Stimulated activated CD4-positive, alpha-beta T cell treated with anti-CD3 and anti-CD28 coated beads, Interleukin-12 subunit alpha, Interleukin-12 subunit beta, amount 100 ng/mL, for 24 hours (primary cell): ENCODE results near the gene CSRNP3.

ENCODE experiments used
- DNase-seq, 2 experiments: peaks; one replicate each; pipeline ENCODE4 v3.0.0-alpha.2; 2020; ENCODE audit warnings: low read depth in 2 of 2

Gene CSRNP3

GRCh38 chr2:165682546-165682945, 213.0 kb downstream of the CSRNP3 start:
- DNase-seq: no peak

DNA sequence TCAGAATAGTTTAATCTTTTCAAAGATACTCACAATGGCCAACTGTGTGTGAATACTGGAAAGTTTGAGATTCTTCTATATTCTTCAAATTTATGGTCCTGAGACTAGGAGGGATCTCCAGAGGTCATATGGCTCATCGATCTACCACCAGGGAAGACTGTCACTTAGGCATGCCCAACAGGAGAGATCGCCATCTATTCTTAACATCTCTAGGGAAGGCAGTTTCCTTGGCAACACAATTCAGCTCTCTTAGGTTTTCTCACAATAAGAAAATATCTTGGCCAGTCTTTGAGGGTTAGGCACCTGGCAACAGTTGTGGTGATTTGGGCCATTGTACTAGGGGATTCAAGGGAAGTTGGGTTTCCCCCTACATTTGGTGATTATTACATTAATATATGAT, 217.3 kb downstream of the CSRNP3 start:
- DNase-seq: no peak

DNA sequence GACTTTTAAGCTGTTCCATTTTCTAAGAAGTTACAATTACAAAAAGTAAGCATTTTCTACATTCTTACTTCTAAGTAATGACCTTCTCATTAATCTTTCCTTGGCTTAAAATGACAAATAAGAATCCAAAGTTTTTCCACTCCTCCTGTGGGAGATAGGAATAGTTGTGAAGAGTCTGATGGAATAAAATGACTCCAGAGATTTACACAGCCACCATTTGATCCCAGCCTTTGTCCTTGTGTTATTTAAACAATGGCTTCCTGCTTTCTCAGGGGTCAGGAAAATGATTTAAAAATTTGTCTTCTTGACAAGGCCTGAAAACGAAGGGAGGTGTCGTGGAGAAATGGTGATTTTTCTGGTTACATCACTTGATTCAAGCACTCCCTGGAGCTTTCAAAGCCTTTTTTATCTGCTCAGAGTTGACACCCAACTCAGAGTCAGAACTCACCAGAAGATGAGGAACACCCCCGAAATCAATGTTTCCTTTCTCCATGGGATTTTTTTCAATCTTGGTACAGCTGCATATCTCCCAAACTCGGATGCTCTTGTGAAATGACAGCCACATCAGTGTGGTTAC, 218.0 kb downstream of the CSRNP3 start:
- DNase-seq: no peak

DNA sequence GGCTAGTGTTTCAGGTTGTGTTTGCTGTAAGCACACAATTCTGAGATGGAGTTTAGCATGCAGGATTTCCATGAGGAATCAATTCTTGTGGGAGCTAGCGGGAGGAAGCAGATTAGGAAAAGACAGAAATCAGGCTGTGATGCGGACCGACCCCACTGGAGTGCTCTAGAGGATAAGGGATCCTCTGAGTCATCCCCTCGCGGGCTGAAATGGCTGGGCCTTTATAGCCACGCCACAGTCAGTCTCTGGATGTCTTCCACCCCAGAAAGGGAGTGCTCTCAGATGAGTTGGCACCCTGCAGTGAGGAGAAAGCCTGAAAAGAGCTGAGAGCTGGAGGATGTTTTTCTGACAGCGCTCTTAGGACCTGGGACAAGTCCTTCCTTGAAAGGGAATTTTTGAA, 222.1 kb downstream of the CSRNP3 start:
- no peak for DNase-seq

DNA sequence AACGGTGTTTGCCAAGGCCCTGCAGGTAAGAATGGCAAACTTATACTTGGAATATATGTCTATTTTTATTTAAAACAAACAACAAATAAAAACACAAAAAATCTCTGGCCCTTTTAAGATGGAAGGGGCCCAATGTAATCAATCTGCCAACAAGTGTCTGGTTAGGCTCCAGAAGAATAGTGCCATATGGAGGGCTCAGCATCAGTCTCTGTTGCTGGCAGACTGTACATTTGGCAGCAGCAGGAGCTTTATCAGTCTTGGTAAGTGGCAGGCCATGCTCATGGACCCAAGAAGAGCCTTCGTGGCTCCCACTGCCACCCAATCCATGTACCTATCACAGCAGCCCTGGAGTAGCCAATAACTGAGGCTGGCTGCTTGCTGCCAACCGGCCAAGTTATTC, 223.4 kb downstream of the CSRNP3 start:
- no peak for DNase-seq

DNA sequence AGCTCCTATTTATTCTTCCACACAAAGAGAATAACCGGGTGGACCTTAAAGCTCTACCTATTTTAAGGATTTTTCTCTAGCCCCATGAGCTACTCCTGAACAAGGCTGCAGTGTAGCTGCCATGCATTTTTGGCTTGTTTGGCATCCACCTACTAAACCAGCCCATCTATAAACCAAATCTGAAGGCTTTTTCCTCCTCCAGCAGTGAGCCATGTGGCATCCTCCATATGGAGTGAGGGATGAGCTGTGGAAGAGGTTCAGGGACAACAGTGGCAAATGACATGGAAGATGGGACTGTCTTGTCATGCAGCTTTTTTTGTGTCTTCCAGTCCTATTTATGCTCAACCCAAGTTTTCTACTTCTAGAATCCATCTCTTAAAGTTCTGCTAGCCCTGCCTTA, 224.3 kb downstream of the CSRNP3 start:
- no peak for DNase-seq

DNA sequence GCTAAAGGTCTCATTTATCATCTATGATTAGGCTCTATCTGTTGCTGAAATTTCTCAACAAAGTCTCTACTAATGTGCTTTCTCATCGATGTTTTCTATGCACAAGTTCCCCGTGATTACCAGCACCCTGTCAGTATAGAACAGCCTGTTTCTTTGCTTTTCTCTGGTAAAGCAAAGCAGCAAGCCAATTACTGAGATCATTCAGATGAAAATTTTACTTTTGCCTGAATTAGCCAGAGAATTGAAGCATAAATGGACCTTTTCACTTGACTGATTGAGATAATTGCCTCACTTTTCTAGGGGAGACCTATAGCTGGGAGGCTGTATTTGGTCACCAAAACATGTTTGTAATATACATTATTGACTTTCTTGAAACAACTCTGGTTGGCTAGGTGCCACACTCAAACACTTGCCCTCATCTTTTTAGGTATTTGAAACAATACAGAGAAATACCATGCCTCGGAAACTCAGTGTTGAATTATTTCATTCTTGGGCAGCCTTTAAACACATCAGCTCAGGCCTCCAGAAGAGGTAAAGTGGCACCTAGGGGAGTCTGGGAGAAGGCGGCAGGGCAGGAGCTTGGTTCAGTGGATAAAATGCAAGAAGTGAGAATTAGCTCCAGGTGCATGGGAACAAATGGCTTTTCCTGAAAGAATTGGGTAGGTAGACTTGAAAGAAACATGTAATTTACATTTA, 228.4 kb downstream of the CSRNP3 start:
- DNase-seq: no peak

DNA sequence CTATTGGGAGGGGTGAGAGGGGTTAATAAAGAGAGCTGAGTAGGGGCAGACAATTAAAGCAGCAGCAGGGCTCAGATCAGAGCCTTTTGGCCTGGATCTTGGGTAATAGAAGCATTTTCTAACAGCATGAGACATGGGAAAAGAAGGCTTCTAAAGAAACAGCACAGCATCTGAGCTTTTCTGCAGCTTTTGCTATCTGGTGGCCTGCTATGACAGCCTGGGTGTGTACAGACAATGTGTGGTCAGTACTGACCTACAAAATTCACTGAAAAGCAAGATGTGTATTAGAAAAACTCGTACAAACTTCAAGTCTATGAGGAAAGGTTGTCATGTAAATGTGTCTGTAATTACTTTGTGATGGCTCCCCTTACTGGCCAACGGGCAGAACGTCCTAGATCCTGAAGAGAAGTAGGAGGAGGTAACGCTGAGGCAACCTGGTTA, 229.0 kb downstream of the CSRNP3 start:
- no peak for DNase-seq

DNA sequence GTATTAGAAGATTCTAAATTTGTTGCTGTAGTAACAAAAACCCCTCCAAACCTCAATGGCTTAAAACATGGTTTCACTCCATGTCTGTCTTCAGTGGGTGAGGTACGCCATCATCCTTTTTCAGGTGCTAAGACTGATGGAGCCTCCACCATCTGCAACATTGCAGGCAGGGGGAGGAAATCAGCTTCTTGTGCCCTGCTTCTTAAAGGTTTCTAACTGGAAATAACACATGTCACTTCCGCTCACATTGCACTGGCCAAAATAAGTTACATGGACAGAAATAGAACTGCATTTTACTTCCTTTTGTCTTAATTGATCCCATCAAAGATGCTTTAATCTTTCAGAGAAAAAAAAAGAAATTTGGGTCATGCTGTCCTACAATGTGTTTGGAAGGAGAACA, 230.4 kb downstream of the CSRNP3 start:
- no peak for DNase-seq

DNA sequence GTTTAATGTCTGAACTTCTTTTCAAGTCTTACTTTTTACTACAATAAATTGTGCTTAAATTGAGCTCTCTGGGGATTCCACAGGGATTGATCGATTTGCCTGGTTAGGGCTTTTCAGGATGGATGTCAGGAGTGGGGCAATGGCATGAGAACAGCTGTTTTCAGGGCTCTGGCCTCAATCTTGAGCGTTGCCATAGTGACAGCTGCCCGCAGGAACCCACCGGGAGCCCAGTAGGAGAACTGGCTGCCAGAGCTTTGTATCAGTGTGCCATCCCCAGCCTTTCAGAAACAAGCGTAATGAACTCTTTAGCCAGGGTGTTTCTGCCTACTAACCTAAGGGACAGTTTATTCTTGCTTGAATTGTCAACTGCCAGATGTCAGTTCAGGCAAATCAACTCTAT, 231.0 kb downstream of the CSRNP3 start:
- DNase-seq: no peak

DNA sequence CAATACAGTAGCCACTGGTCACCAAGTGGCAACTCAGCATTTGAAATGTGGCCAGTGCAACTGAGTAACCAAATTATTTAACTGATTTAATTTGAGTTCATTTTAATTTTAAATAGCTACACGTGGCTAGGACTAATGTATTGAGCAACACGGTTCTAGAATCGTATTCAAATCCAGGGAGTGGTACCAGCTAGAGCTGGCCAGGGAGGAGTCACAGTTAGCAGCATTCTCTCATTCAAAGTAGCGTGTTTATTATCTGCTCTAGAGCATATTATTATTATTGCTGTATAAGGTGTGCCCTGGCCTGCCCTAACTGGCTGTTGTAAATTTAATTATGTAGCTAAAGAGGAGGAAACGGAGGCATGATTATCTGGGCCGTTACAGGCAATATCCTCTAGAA, 231.6 kb downstream of the CSRNP3 start:
- no peak for DNase-seq

- no peak for DNase-seq
Observed at GRCh38 chr2:165706960-165707487, 237.5 kb downstream of the CSRNP3 start.

DNA sequence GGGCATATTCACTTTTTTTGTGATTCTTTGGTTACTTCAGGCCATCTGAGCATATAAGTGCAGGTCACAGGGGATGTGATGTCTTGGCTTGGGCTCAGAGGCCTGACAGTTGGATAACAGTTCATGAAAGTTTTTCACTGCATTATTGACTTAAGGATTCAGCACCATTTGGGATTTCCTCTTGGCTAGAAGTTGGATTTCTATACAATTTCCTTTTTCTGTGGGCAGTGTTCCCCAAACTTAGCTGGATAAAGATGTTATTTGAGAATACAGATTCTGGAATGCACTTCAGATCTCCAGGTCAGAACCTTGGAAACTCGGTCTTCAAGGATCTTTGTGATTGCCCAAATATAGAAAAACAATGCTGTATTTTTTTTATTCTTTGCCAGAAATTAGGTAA, 246.6 kb downstream of the CSRNP3 start:
- DNase-seq: no peak

DNA sequence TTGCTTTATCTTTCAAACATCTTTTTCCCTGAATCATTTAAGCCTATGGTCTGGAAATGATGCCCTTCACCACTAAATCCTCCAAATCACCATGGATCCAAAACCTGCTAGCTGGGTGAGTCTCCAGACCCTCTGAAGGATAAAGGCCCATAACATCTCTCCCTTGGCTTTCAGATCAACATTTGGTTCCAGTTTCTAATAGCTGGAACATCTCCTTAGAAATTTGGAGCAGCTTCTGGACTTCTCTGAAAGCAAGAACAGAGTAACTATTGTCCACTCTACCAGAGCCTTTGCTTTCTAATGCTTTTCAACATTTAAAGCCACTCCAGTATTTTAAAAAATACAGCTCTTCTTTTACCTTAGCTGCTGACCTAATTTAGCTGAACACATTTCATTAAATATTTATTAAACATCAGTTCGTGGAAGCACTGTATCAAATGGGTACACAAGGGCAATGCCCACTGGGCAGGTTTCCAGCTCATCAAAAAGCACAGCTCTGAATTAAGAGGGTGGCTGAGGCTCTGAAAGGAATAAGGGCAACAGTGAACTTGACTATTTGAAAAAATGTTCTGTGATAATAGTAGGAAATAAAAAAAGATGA, 249.2 kb downstream of the CSRNP3 start:
- DNase-seq: no peak

GRCh38 chr2:165720511-165720910, 251.0 kb downstream of the CSRNP3 start:
- no peak for DNase-seq

GRCh38 chr2:165725421-165725820, 255.9 kb downstream of the CSRNP3 start:
- DNase-seq: no peak
